ENCODE measurements around the gene TMEM250.

GRCh38 chr9:136086951-136087740 lies 31.5 kb downstream of the TMEM250 start:
- TF ChIP-seq POLR2A (IDR thresholded peaks at IDR 0.05) = no peak
- TF ChIP-seq, protein P1, sequence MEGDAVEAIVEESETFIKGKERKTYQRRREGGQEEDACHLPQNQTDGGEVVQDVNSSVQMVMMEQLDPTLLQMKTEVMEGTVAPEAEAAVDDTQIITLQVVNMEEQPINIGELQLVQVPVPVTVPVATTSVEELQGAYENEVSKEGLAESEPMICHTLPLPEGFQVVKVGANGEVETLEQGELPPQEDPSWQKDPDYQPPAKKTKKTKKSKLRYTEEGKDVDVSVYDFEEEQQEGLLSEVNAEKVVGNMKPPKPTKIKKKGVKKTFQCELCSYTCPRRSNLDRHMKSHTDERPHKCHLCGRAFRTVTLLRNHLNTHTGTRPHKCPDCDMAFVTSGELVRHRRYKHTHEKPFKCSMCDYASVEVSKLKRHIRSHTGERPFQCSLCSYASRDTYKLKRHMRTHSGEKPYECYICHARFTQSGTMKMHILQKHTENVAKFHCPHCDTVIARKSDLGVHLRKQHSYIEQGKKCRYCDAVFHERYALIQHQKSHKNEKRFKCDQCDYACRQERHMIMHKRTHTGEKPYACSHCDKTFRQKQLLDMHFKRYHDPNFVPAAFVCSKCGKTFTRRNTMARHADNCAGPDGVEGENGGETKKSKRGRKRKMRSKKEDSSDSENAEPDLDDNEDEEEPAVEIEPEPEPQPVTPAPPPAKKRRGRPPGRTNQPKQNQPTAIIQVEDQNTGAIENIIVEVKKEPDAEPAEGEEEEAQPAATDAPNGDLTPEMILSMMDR (IDR thresholded peaks at IDR 0.05) = no peak

Data from testis (tissue), 2 donors.